Activated naive CD8-positive, alpha-beta T cell (primary cell): ENCODE results near the gene GLS.

Source experiments
- H3K27ac Mint-ChIP-seq: one replicate; pipeline ENCODE4 v1.8.0; 2021; ENCODE audit warnings: mixed read lengths
- H3K27me3 Mint-ChIP-seq: one replicate; pipeline ENCODE4 v1.8.0; 2021; ENCODE audit warnings: mixed read lengths
- H3K36me3 Mint-ChIP-seq: one replicate; pipeline ENCODE4 v1.8.0; 2021; ENCODE audit warnings: mixed read lengths
- H3K4me1 Mint-ChIP-seq: one replicate; pipeline ENCODE4 v1.8.0; 2021; ENCODE audit warnings: low read depth, mixed read lengths
- H3K4me3 Mint-ChIP-seq: one replicate; pipeline ENCODE4 v1.8.0; 2021; ENCODE audit warnings: mild to moderate bottlenecking, mixed read lengths
- H3K9me3 Mint-ChIP-seq: one replicate; pipeline ENCODE4 v1.8.0; 2021; ENCODE audit warnings: low read depth, mixed read lengths

GLS gene

DNA sequence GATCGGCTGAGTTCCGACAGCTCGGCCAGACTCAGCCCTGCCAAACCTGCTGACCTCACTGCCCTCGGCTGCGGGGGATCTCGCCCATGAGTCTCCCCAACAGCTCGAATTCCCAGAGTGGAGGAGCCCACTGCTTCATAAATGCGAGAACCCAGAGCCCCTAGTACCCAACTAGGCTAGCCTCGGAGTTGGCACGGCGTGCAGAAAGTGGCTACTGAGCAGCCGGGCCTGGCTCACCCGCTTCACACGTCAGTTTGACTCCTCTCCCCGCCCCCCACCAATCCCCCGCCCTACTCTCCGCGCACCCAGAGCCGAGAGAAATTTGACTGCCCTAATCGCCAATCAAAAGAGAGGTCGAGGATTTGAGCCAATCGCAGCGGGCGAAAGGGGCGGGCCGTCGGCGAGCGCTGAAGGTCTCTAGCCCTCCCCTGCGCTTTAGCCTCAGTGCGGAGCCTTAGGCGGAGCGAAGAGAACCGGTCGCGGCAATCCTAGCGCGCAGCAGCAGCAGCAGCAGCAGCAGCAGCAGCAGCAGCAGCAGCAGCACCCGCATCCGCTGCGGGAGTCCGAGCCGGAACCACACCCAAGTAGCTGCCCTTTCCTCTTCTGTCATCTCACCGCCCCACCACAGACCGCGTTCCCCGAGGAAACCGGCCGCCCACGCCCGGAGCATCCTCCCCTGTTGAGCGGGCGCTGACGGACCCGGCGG is at the start of gene GLS:
GLS (plus strand) TSS at position 444 of the 706 bp plus-strand sequence. CDS start 264 bp downstream, outside the sequence.
- Mint-ChIP-seq H3K4me3 (peak within 1 kb of the TSS; percentile 97), H3K27me3 (no peaks in the 10 kb centered on the region), H3K9me3 (no peaks in the 10 kb centered on the region), H3K36me3 (peaks cover 16% of the 10 kb centered on the region), H3K27ac (peak within 1 kb of the TSS; percentile 99), H3K4me1 (peaks cover 51% of the 10 kb centered on the region)

GRCh38 chr2:190831941-190832340 is 48.7 kb upstream of the GLS start:
- Mint-ChIP-seq H3K4me1 (no peaks in the 10 kb centered on the region), H3K27me3 (no peaks in the 10 kb centered on the region), H3K9me3 (no peaks in the 10 kb centered on the region), H3K4me3 (no peak overlapping the region), H3K36me3 (peaks cover 12% of the 10 kb centered on the region), H3K27ac (no peak overlapping the region)

- Mint-ChIP-seq H3K27me3 (no peaks in the 10 kb centered on the region), H3K36me3 (peaks cover 11% of the 10 kb centered on the region), H3K9me3 (no peaks in the 10 kb centered on the region), H3K4me1 (peaks cover 10% of the 10 kb centered on the region), H3K27ac (no peak overlapping the region), H3K4me3 (no peak overlapping the region)
Measured at GRCh38 chr2:190834890-190835208, 45.8 kb upstream of the GLS start.

- Mint-ChIP-seq H3K9me3 (no peaks in the 10 kb centered on the region), H3K27ac (no peak overlapping the region), H3K4me3 (no peak overlapping the region), H3K36me3 (peaks cover 14% of the 10 kb centered on the region), H3K27me3 (no peaks in the 10 kb centered on the region), H3K4me1 (peaks cover 10% of the 10 kb centered on the region)
Measured at GRCh38 chr2:190835303-190835930, 45.2 kb upstream of the GLS start.

- no peak overlapping the region for H3K27ac Mint-ChIP-seq
- H3K9me3 Mint-ChIP-seq: no peaks in the 10 kb centered on the region
- peaks cover 16% of the 10 kb centered on the region for H3K4me1 Mint-ChIP-seq
- H3K27me3 Mint-ChIP-seq: no peaks in the 10 kb centered on the region
- H3K36me3 Mint-ChIP-seq: peaks cover 20% of the 10 kb centered on the region
- no peak overlapping the region for H3K4me3 Mint-ChIP-seq
Measured at GRCh38 chr2:190836767-190837166, 43.9 kb upstream of the GLS start.

GRCh38 chr2:190837420-190837819 is 43.2 kb upstream of the GLS start:
- H3K9me3 Mint-ChIP-seq: no peaks in the 10 kb centered on the region
- no peaks in the 10 kb centered on the region for H3K27me3 Mint-ChIP-seq
- H3K4me1 Mint-ChIP-seq: peaks cover 18% of the 10 kb centered on the region
- H3K27ac Mint-ChIP-seq: peak overlapping the region; percentile 1
- no peak overlapping the region for H3K4me3 Mint-ChIP-seq
- H3K36me3 Mint-ChIP-seq: peaks cover 23% of the 10 kb centered on the region

- H3K4me3 Mint-ChIP-seq: no peak overlapping the region
- H3K9me3 Mint-ChIP-seq: no peaks in the 10 kb centered on the region
- no peaks in the 10 kb centered on the region for H3K27me3 Mint-ChIP-seq
- H3K27ac Mint-ChIP-seq: no peak overlapping the region
- H3K36me3 Mint-ChIP-seq: peaks cover 25% of the 10 kb centered on the region
- H3K4me1 Mint-ChIP-seq: peaks cover 18% of the 10 kb centered on the region
Measured at GRCh38 chr2:190837952-190838361, 42.7 kb upstream of the GLS start.

GRCh38 chr2:190838492-190838910 is 42.1 kb upstream of the GLS start:
- no peak overlapping the region for H3K4me3 Mint-ChIP-seq
- peaks cover 18% of the 10 kb centered on the region for H3K4me1 Mint-ChIP-seq
- peaks cover 25% of the 10 kb centered on the region for H3K36me3 Mint-ChIP-seq
- H3K27me3 Mint-ChIP-seq: no peaks in the 10 kb centered on the region
- H3K27ac Mint-ChIP-seq: no peak overlapping the region
- no peaks in the 10 kb centered on the region for H3K9me3 Mint-ChIP-seq

DNA sequence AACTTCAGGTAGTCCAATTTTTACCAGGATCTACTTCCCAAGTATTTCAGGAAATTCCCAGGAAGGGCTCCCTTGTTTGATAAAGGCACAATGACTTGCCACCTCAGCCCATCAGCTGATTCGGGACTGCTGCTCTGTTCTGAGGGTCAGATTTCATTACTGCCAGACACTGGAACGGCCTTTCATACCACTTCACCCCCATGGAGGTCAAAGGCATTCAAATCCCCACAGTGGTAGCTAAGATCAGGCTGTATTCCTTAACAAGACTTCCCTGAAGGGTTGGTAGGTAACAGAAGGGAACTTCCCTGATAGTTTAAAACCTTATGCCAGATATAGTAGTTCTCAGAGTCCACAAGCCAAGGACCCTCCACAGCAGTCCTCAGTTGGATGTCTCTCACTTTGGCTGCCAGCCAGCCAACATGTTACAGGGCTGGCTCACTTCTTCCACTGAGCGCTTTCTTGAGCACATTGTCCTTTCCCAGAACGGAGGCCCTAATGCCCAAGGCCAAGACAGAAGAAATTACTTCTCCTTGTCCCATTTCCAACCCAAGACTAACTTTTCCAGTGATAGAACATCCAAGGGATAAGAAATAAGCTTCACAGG is 40.0 kb upstream of the GLS start:
- Mint-ChIP-seq H3K27ac (no peak overlapping the region), H3K36me3 (peaks cover 28% of the 10 kb centered on the region), H3K4me1 (peaks cover 30% of the 10 kb centered on the region), H3K9me3 (no peaks in the 10 kb centered on the region), H3K4me3 (no peak overlapping the region), H3K27me3 (no peaks in the 10 kb centered on the region)

DNA sequence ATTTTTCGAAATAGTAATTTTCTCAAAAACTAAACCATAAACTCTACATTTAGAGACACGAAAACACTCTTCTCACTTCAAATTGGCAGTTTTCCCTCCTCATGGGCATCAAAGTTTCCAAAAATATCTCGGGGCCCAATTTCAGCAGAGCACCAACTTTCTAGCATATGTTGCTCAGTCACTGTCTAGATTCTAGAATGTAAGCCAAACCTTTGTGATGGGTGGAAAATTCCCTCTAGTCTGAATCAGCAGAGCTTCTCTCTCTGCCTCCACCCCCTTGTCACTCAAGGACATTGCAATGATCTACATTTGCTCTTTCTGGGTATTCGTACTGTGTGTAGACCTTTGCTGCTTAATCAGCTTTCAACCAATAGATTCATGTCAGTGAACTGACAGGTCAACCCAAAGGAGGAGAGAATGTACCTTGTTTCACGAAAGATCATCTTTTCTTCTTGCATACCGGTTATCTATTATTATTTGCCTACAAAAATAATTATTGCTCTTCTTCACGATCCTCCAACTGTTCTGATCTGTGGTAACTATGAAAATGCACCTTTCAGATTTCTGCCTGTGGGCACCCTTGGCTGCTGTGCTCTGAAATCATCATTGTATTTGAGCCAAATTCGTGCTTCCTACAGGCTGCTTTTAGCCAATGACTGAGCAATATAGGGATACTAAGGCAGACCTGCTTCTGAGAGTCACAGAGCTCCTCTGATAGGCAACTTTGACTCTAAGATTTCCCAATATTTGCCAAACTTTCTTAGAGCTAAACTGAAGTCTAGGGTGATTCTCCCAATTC is 38.7 kb upstream of the GLS start:
- Mint-ChIP-seq H3K4me3 (no peak overlapping the region), H3K36me3 (peaks cover 25% of the 10 kb centered on the region), H3K4me1 (peaks cover 30% of the 10 kb centered on the region), H3K9me3 (no peaks in the 10 kb centered on the region), H3K27ac (peak overlapping the region; percentile 55), H3K27me3 (no peaks in the 10 kb centered on the region)

GRCh38 chr2:190842606-190843104 is 38.0 kb upstream of the GLS start:
- peaks cover 27% of the 10 kb centered on the region for H3K4me1 Mint-ChIP-seq
- no peak overlapping the region for H3K4me3 Mint-ChIP-seq
- H3K27ac Mint-ChIP-seq: no peak overlapping the region
- H3K36me3 Mint-ChIP-seq: peaks cover 21% of the 10 kb centered on the region
- no peaks in the 10 kb centered on the region for H3K9me3 Mint-ChIP-seq
- H3K27me3 Mint-ChIP-seq: no peaks in the 10 kb centered on the region

- Mint-ChIP-seq H3K27ac (peak overlapping the region; percentile 97), H3K36me3 (peaks cover 20% of the 10 kb centered on the region), H3K9me3 (no peaks in the 10 kb centered on the region), H3K4me3 (peak overlapping the region; percentile 27), H3K4me1 (peaks cover 20% of the 10 kb centered on the region), H3K27me3 (no peaks in the 10 kb centered on the region)
Measured at GRCh38 chr2:190843890-190844699, 36.5 kb upstream of the GLS start.

GRCh38 chr2:190844700-190845401 is 35.8 kb upstream of the GLS start:
- H3K4me1 Mint-ChIP-seq: peaks cover 22% of the 10 kb centered on the region
- H3K9me3 Mint-ChIP-seq: no peaks in the 10 kb centered on the region
- H3K36me3 Mint-ChIP-seq: peaks cover 19% of the 10 kb centered on the region
- peak overlapping the region; percentile 97 for H3K27ac Mint-ChIP-seq
- H3K27me3 Mint-ChIP-seq: no peaks in the 10 kb centered on the region
- peak overlapping the region; percentile 27 for H3K4me3 Mint-ChIP-seq

- peaks cover 18% of the 10 kb centered on the region for H3K4me1 Mint-ChIP-seq
- H3K27ac Mint-ChIP-seq: no peak overlapping the region
- H3K9me3 Mint-ChIP-seq: no peaks in the 10 kb centered on the region
- H3K27me3 Mint-ChIP-seq: no peaks in the 10 kb centered on the region
- peaks cover 10% of the 10 kb centered on the region for H3K36me3 Mint-ChIP-seq
- H3K4me3 Mint-ChIP-seq: no peak overlapping the region
Measured at GRCh38 chr2:190846746-190847145, 33.9 kb upstream of the GLS start.
